ENCODE results near the gene ALKBH8. TPM values are rescaled to one million over a fixed set of nuclear protein-coding genes. Genes with fewer than 3 reads are reported as not detected.

The ALKBH8 gene
- total and polyA plus RNA-seq, 2 of the 13 experiments (the other 11 are each of a cell fraction or from before 2014, with no cell fraction given): 2.4 to 9.1 TPM

GRCh38 chr11:107549253-107549953, 16.1 kb downstream of the ALKBH8 start:
- CTCF ChIA-PET (ENCODE audit: low intra/inter-chr PET ratio, low total read pairs): interaction anchor here (2.3 kb wide), 1 partner anchor 140 kb away, joined by 18 read pairs; no protein-coding TSS in a partner anchor
- no peak overlapping the region for H2AFZ ChIP-seq (ENCODE audit: low read length)
- no peaks in the 10 kb centered on the region for H3K4me1 ChIP-seq (ENCODE audit: insufficient read depth, low read length)
- no peaks in the 10 kb centered on the region for H4K20me1 ChIP-seq (ENCODE audit: insufficient read depth, low read length)
- POLR2A ChIA-PET: no interaction called here
- FAIRE-seq (peak; percentile 66), DNase-seq (ENCODE audit: low spot score) (peak; percentile 29), ATAC-seq (peak; percentile 54; the same call in 2 of the 3 replicates)
- H3K79me2 ChIP-seq (ENCODE audit: insufficient read depth, low read length): no peaks in the 10 kb centered on the region
- peaks cover 5 to 21% of the 10 kb centered on the region in 2 experiments for H3K36me3 ChIP-seq (replicated peaks in 1 of 2; ENCODE audit: control insufficient read depth in 1 of 2, insufficient read depth in 2 of 2, low read length in 2 of 2)
- no peak overlapping the region for H3K27ac ChIP-seq (ENCODE audit: extremely low read length, insufficient read depth, low read length)
- 74% methylated on average over 6 of the region's 6 CpGs for WGBS (ENCODE audit: low lambda C conversion rate)
- intact Hi-C loops (cut with micrococcal nuclease; ENCODE audit: unreplicated experiment) (loop anchor here (1.0 kb wide), 1 partner anchor 140 kb away; no protein-coding TSS in a partner anchor), in situ Hi-C loops (cut with HindIII; ENCODE audit: extremely low pct_ligation_motif_present, low pct_unique_long_range_greater_than_20kb) (no loop called here)
- BruUV-seq (replicated peaks): no TSS peak
- no peaks in the 10 kb centered on the region for H3K27me3 ChIP-seq (ENCODE audit: control insufficient read depth in 1 of 2, insufficient read depth in 2 of 2, low read length in 2 of 2)
- no peak overlapping the region for H3K4me3 ChIP-seq (replicated peaks in 1 of 3; ENCODE audit: insufficient read depth in 1 of 3, low read depth in 2 of 3, low read length in 3 of 3)
- TF ChIP-seq KLF13 (CRISPR knock-in tag; IDR thresholded peaks at IDR 0.05) (no peak), SMC3 (IDR thresholded peaks at IDR 0.05; ENCODE audit: low read length) (peak; percentile 55), STAG1 (CRISPR knock-in tag; IDR thresholded peaks at IDR 0.05) (peak; percentile 62)
- TF ChIP-seq, protein P1, sequence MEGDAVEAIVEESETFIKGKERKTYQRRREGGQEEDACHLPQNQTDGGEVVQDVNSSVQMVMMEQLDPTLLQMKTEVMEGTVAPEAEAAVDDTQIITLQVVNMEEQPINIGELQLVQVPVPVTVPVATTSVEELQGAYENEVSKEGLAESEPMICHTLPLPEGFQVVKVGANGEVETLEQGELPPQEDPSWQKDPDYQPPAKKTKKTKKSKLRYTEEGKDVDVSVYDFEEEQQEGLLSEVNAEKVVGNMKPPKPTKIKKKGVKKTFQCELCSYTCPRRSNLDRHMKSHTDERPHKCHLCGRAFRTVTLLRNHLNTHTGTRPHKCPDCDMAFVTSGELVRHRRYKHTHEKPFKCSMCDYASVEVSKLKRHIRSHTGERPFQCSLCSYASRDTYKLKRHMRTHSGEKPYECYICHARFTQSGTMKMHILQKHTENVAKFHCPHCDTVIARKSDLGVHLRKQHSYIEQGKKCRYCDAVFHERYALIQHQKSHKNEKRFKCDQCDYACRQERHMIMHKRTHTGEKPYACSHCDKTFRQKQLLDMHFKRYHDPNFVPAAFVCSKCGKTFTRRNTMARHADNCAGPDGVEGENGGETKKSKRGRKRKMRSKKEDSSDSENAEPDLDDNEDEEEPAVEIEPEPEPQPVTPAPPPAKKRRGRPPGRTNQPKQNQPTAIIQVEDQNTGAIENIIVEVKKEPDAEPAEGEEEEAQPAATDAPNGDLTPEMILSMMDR (CRISPR knock-in tag; IDR thresholded peaks at IDR 0.05): peak; percentile 73
- H3K9me3 ChIP-seq (ENCODE audit: low read length): no peaks in the 10 kb centered on the region
- no peak overlapping the region for H3K9ac ChIP-seq (ENCODE audit: insufficient read depth, low read depth, low read length)
- H3K4me2 ChIP-seq (ENCODE audit: low read depth, low read length): no peak overlapping the region

- no peak for ATAC-seq
- Histone ChIP-seq H3K36me3 (replicated peaks in 1 of 2; ENCODE audit: control insufficient read depth in 1 of 2, insufficient read depth in 2 of 2, low read length in 2 of 2) (peaks cover 5 to 16% of the 10 kb centered on the region in 2 experiments), H3K4me3 (replicated peaks in 1 of 3; ENCODE audit: insufficient read depth in 1 of 3, low read depth in 2 of 3, low read length in 3 of 3) (no peak overlapping the region), H3K9ac (ENCODE audit: insufficient read depth, low read depth, low read length) (no peak overlapping the region), H4K20me1 (ENCODE audit: insufficient read depth, low read length) (no peaks in the 10 kb centered on the region), H3K79me2 (ENCODE audit: insufficient read depth, low read length) (no peaks in the 10 kb centered on the region), H3K4me1 (ENCODE audit: insufficient read depth, low read length) (no peaks in the 10 kb centered on the region), H2AFZ (ENCODE audit: low read length) (no peak overlapping the region), H3K27ac (ENCODE audit: extremely low read length, insufficient read depth, low read length) (no peak overlapping the region), H3K4me2 (ENCODE audit: low read depth, low read length) (no peak overlapping the region), H3K27me3 (ENCODE audit: control insufficient read depth in 1 of 2, insufficient read depth in 2 of 2, low read length in 2 of 2) (no peaks in the 10 kb centered on the region), H3K9me3 (ENCODE audit: low read length) (no peaks in the 10 kb centered on the region)
- in situ Hi-C loops (cut with HindIII; ENCODE audit: extremely low pct_ligation_motif_present, low pct_unique_long_range_greater_than_20kb): no loop called here
- no peak for FAIRE-seq
- BruUV-seq (replicated peaks): no TSS peak
- DNase-seq (ENCODE audit: low spot score): no peak
- intact Hi-C loops (cut with micrococcal nuclease; ENCODE audit: unreplicated experiment): no loop called here
- WGBS (ENCODE audit: low lambda C conversion rate): 83% methylated on average over 4 of the region's 4 CpGs
- ChIA-PET POLR2A (no interaction called here), CTCF (ENCODE audit: low intra/inter-chr PET ratio, low total read pairs) (interaction anchor here (2.3 kb wide), 1 partner anchor 142 kb away, joined by 18 read pairs; no protein-coding TSS in a partner anchor)
- TF ChIP-seq GATA4 (IDR thresholded peaks at IDR 0.05; ENCODE audit: borderline replicate concordance, low read depth) (no peak), STAT5B (CRISPR knock-in tag; IDR thresholded peaks at IDR 0.05) (no peak), MEF2D (CRISPR knock-in tag; IDR thresholded peaks at IDR 0.05) (no peak)
Measured at GRCh38 chr11:107547961-107548360, 17.6 kb downstream of the ALKBH8 start.
